Measurements from ENCODE around the gene NIFK. TPM values are rescaled to one million over a fixed set of nuclear protein-coding genes. Genes with fewer than 3 reads are reported as not detected.
A peak's percentile ranks its signal among the peaks of the same experiment; 100 is the strongest.
"Not testable (repeated sequence)": the region's sequence is repeated elsewhere in the genome, so short reads cannot be mapped to it uniquely, and the experiment has no call there.

NIFK gene
- total RNA-seq, 1 donor from 2014 or later = 66.6 TPM

GRCh38 chr2:121705958-121706357 is 30.7 kb downstream of the NIFK start:
- no peak for FAIRE-seq
- no peak for TF ChIP-seq CTCF (IDR thresholded peaks at IDR 0.05; ENCODE audit: insufficient read depth, low read length, severe bottlenecking)
- DNase-seq (ENCODE audit: low read depth) = no peak
- Histone ChIP-seq H3K36me3 (ENCODE audit: control insufficient read depth, insufficient read depth, low read length) (no peaks in the 10 kb centered on the region), H3K4me3 (ENCODE audit: low read depth, low read length) (no peak overlapping the region), H3K27me3 (ENCODE audit: control insufficient read depth, insufficient read depth, low read length) (no peaks in the 10 kb centered on the region)

GRCh38 chr2:121705390-121705789 is 31.3 kb downstream of the NIFK start:
- Histone ChIP-seq H3K27me3 (ENCODE audit: control insufficient read depth, insufficient read depth, low read length) (no peaks in the 10 kb centered on the region), H3K36me3 (ENCODE audit: control insufficient read depth, insufficient read depth, low read length) (no peaks in the 10 kb centered on the region), H3K4me3 (ENCODE audit: low read depth, low read length) (no peak overlapping the region)
- FAIRE-seq (no peak), DNase-seq (ENCODE audit: low read depth) (no peak)
- TF ChIP-seq CTCF (IDR thresholded peaks at IDR 0.05; ENCODE audit: insufficient read depth, low read length, severe bottlenecking) = no peak

- H3K36me3 ChIP-seq (ENCODE audit: control insufficient read depth, insufficient read depth, low read length); FAIRE-seq; H3K27me3 ChIP-seq (ENCODE audit: control insufficient read depth, insufficient read depth, low read length); H3K4me3 ChIP-seq (ENCODE audit: low read depth, low read length): not testable (repeated sequence)
- peak; percentile 32 for DNase-seq (ENCODE audit: low read depth)
These were observed 34.9 kb downstream of the NIFK start for GRCh38 chr2:121701761-121702160.

GRCh38 chr2:121699421-121700333 is 37.0 kb downstream of the NIFK start:
- no peak for FAIRE-seq

GRCh38 chr2:121698318-121698930 is 38.3 kb downstream of the NIFK start:
- TF ChIP-seq CTCF (IDR thresholded peaks at IDR 0.05; ENCODE audit: insufficient read depth, low read length, severe bottlenecking) = no peak
- DNase-seq (ENCODE audit: low read depth) (no peak), FAIRE-seq (no peak)
- H3K27me3 ChIP-seq (ENCODE audit: control insufficient read depth, insufficient read depth, low read length) = no peaks in the 10 kb centered on the region
- H3K36me3 ChIP-seq (ENCODE audit: control insufficient read depth, insufficient read depth, low read length) = no peaks in the 10 kb centered on the region
- H3K4me3 ChIP-seq (ENCODE audit: low read depth, low read length) = no peak overlapping the region

More at GRCh38 chr2:121699421-121700333, 37.0 kb downstream of the NIFK start:
- TF ChIP-seq CTCF (IDR thresholded peaks at IDR 0.05; ENCODE audit: insufficient read depth, low read length, severe bottlenecking) = no peak
- Histone ChIP-seq H3K27me3 (ENCODE audit: control insufficient read depth, insufficient read depth, low read length) (no peaks in the 10 kb centered on the region), H3K4me3 (ENCODE audit: low read depth, low read length) (no peak overlapping the region), H3K36me3 (ENCODE audit: control insufficient read depth, insufficient read depth, low read length) (no peaks in the 10 kb centered on the region)
- DNase-seq (ENCODE audit: low read depth) = peak; percentile 96

- H3K36me3 ChIP-seq (ENCODE audit: control insufficient read depth, insufficient read depth, low read length) = no peaks in the 10 kb centered on the region
- no peak overlapping the region for H3K4me3 ChIP-seq (ENCODE audit: low read depth, low read length)
- peak; percentile 25 for DNase-seq (ENCODE audit: low read depth)
- no peak for FAIRE-seq
- H3K27me3 ChIP-seq (ENCODE audit: control insufficient read depth, insufficient read depth, low read length) = no peaks in the 10 kb centered on the region
- TF ChIP-seq CTCF (IDR thresholded peaks at IDR 0.05; ENCODE audit: insufficient read depth, low read length, severe bottlenecking) = no peak
These were observed 39.5 kb downstream of the NIFK start for GRCh38 chr2:121697108-121697631.

All from bronchial epithelial cell (primary cell).